Spleen (tissue), 13 donors: Measurements from ENCODE around the gene PTPRN. TPM values are rescaled to one million over a fixed set of nuclear protein-coding genes. Genes with fewer than 3 reads are reported as not detected.

Experiments used
- DNase-seq: peaks from one replicate; pipeline ENCODE4 v3.0.0-alpha.2; 2020
- H3K27ac ChIP-seq, 8 donors: fragments of 200-600 bp; sonication (generic) in 7 of 8; 1 replicate in 4 of 8; 2 replicates in 4 of 8; pipeline versions ENCODE4 v1.5.0 to v1.8.0; 2016 to 2021; ENCODE audit warnings: inconsistent platforms in 4 of 8, mild to moderate bottlenecking in 4 of 8, moderate library complexity in 1 of 8
- H3K27me3 ChIP-seq, 7 donors: fragments of 200-600 bp; sonication (generic) in 6 of 7; replicated peaks in 1 of 7; 1 replicate in 4 of 7; 2 replicates in 3 of 7; pipeline versions ENCODE4 v1.5.0 to v1.8.0; 2016 to 2021; ENCODE audit warnings: inconsistent platforms in 3 of 7, mild to moderate bottlenecking in 1 of 7
- H3K36me3 ChIP-seq, 6 donors: fragments of 200-600 bp; sonication (generic) in 5 of 6; 1 replicate in 4 of 6; 2 replicates in 2 of 6; pipeline versions ENCODE4 v1.5.0 to v1.8.0; 2016 to 2021; ENCODE audit warnings: inconsistent platforms in 2 of 6
- H3K4me1 ChIP-seq, 6 donors: fragments of 200-600 bp; sonication (generic) in 5 of 6; 1 replicate in 3 of 6; 2 replicates in 3 of 6; pipeline versions ENCODE4 v1.5.0 to v1.8.0; 2016 to 2021; ENCODE audit warnings: inconsistent platforms in 3 of 6
- H3K4me3 ChIP-seq, 8 donors: fragments of 200-600 bp; sonication (generic) in 7 of 8; 1 replicate in 4 of 8; 2 replicates in 4 of 8; pipeline versions ENCODE4 v1.5.0 to v1.8.0; 2016 to 2021; ENCODE audit warnings: inconsistent platforms in 4 of 8, mild to moderate bottlenecking in 4 of 8, moderate library complexity in 2 of 8
- H3K9me3 ChIP-seq, 8 donors: fragments of 200-600 bp; sonication (generic) in 7 of 8; 1 replicate in 4 of 8; 2 replicates in 4 of 8; pipeline versions ENCODE4 v1.5.0 to v1.8.0; 2016 to 2021; ENCODE audit warnings: inconsistent platforms in 4 of 8
- POLR2A ChIP-seq, 3 donors: fragments of 450-650 bp; IDR thresholded peaks; one replicate each; pipeline ENCODE4 v1.5.1; 2017; ENCODE audit warnings: antibody characterized with exemption in 3 of 3, mild to moderate bottlenecking in 1 of 3
- POLR2AphosphoS5 ChIP-seq, 3 donors: sonication (generic); formaldehyde crosslinking; IDR thresholded peaks; one replicate each; pipeline ENCODE4 v1.5.1; 2017; ENCODE audit warnings: antibody characterized with exemption in 3 of 3
- WGBS, 5 donors: extraction: QIAGEN DNeasy Blood & Tissue Kit in 3 of 5; methylation state at CpG; one replicate each; pipeline versions ENCODE4 v1.1.5 to v1.1.7; 2013 to 2018; 5-methylcytosine and 5-hydroxymethylcytosine counted together
- intact Hi-C: fragments of 100-400 bp; cut with DNase I; formaldehyde crosslinking; loops from one replicate; pipeline ENCODE4 v1.15.0; 2023; ENCODE audit warnings: low total_unique reads
- long read RNA-seq, 2 donors: transcript quantifications; one replicate each; lab custom pipeline, GENCODE V29; 2026
- polyA plus RNA-seq, 3 donors: library from polyadenylated mRNA; stranded (reverse); fragments of 200-250 nt; gene quantifications; one replicate each; pipeline ENCODE4 v1.2.1, GENCODE V29; 2013
- total RNA-seq, 7 donors: library from RNA; depleted of rRNA in 3 of 7; stranded (reverse); fragments of >200 nt in 3 of 7; fragmentation: NEBNext Ultra II Directional in 4 of 7; extraction: Animal tissue kit (Norgen Biotek cat#: 25700) in 4 of 7; gene quantifications; one replicate each; pipeline versions ENCODE4 v1.1.0 to v1.2.1, GENCODE V29; 2016 to 2021
- TF ChIP-seq, protein P1 (sequence below), 11 experiments: fragments of 200-600 bp in 7 of 11; fragments of 450-650 bp in 4 of 11; sonication (generic) in 4 of 11; IDR thresholded peaks in 8 of 11; conservative IDR thresholded peaks in 3 of 11; 1 replicate in 7 of 11; 2 replicates in 4 of 11; pipeline versions ENCODE4 v1.4.0 to v1.8.0; 2016 to 2021; ENCODE audit warnings: antibody characterized with exemption in 11 of 11, inconsistent platforms in 4 of 11, mild to moderate bottlenecking in 1 of 11
- donor health status: healthy with polysubstance abuse.
- donor health status: DM: no; HTN: no; CAD: no; lungs with moderate emphysema.
- donor health status: DM: no; HTN: no; CAD: no.
- donor health status: Bipolar disorder and iron deficiency.
- donor health status: healthy.
- donor health status: DM: no; HTN: no; CAD: no.
- donor health status: DM: yes; HTN: yes; CAD: no.

Gene PTPRN
- not detected for total RNA-seq
- under 1 TPM in 2 of 3 donors, not detected in 1; 0.06 to 0.12 TPM for polyA plus RNA-seq
- long read RNA-seq, donor 1 = 0 reads
- long read RNA-seq, donor 2, partial matches to known transcripts = 0 of 1 reads
- long read RNA-seq, donor 2, other reads (novel, unspliced or antisense) = 0 of 1 reads

DNA sequence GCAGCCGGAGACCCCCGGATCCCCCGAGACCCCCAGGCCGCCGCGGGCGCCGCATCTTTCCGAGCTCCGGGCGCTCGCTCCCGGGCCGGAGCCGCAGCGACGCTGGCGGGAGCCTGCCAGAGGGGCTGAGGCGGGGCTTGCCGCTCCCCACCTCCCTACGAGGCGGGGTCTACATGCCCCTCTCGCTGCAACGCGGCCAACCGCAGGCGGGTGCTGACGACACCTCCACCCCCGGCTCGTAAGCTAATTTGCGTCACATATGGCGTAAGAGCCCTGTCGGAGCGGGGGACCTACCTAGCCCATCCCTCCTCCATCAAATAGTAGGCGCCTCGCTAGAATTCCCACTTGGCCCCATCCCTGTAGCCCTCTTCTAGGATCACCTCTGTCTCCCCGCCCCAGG is at the start of gene PTPRN:
Gene PTPRN (minus strand): TSS at position 124 of the 400 bp plus-strand sequence. CDS start 69 bp downstream, at position 55.
- peaks cover 0 to 14% (median 2%) of the 10 kb centered on the region in 6 donors for H3K4me1 ChIP-seq
- no peaks in the 10 kb centered on the region for H3K36me3 ChIP-seq
- DNase-seq = no peak
- TF ChIP-seq, protein P1, sequence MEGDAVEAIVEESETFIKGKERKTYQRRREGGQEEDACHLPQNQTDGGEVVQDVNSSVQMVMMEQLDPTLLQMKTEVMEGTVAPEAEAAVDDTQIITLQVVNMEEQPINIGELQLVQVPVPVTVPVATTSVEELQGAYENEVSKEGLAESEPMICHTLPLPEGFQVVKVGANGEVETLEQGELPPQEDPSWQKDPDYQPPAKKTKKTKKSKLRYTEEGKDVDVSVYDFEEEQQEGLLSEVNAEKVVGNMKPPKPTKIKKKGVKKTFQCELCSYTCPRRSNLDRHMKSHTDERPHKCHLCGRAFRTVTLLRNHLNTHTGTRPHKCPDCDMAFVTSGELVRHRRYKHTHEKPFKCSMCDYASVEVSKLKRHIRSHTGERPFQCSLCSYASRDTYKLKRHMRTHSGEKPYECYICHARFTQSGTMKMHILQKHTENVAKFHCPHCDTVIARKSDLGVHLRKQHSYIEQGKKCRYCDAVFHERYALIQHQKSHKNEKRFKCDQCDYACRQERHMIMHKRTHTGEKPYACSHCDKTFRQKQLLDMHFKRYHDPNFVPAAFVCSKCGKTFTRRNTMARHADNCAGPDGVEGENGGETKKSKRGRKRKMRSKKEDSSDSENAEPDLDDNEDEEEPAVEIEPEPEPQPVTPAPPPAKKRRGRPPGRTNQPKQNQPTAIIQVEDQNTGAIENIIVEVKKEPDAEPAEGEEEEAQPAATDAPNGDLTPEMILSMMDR (IDR thresholded peaks at IDR 0.05 in 8 of 11, conservative IDR thresholded peaks at IDR 0.05 in 3 of 11) = no peak
- TF ChIP-seq POLR2AphosphoS5 (IDR thresholded peaks at IDR 0.05) (no peak), POLR2A (IDR thresholded peaks at IDR 0.05) (no peak)
- no peak within 1 kb of the TSS for H3K27ac ChIP-seq
- peak within 1 kb of the TSS in 1 of 8 donors; percentile 12 for H3K4me3 ChIP-seq
- intact Hi-C loops = no loop called here
- peaks cover 6 to 89% (median 34%) of the 10 kb centered on the region in 7 donors for H3K27me3 ChIP-seq
- WGBS, 5 donors = 4 to 19% (median 8%) methylated on average over 12 to 37 of the region's 37 CpGs
- H3K9me3 ChIP-seq = no peaks in the 10 kb centered on the region

DNA sequence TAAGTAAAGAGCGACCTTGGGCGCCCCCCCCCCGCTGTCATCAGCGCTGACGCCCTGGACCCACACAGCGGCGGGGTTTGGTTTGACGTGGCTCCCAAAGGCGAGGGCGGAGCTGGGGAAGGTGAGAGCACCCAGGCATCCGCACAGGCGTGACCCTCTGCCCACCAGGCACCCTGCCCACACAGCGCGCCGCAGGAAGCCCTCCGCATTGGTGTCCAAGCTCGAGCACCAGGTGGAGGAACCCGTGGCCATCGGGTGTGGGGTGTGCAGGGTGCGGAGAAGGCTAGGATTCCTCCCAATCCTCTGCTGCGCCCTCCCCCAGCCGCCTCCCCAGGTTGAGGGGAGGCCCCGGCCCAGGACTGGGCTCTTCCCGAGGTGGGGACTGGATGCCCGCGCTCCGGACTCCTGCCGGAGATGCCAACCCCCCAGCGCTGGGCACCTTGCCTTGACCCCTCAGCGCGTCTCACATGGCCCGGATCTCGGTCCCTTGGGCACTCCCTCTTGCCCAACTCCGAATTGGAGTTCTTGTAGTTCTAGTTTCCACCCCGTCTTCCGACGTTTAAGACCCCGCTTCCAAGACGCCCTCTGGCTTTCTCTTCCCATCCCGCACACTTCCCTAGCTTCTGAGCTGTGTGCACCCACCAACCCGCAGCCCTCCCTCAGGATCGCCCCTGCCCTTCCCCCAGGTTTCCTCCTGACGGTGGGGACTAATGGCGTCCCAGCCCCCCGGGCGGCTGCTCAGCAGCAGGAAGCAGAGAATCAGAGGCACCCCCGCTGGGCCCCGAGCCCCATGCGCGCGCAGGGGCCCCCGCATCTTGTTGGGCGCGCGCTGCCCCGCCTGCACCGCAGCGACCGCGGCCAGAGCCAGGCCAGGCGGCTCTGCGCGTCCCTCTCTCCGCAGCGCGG is 49.2 kb upstream of the PTPRN start:
- H3K4me1 ChIP-seq = peaks cover 0 to 25% (median 10%) of the 10 kb centered on the region in 6 donors
- WGBS, 5 donors = 6 to 11% (median 7%) methylated on average over 45 to 66 of the region's 66 CpGs
- DNase-seq = no peak
- peaks cover 0 to 7% (median 0%) of the 10 kb centered on the region in 6 donors for H3K36me3 ChIP-seq
- TF ChIP-seq POLR2A (IDR thresholded peaks at IDR 0.05) = no peak
- TF ChIP-seq, protein P1 (IDR thresholded peaks at IDR 0.05 in 8 of 11, conservative IDR thresholded peaks at IDR 0.05 in 3 of 11) = no peak
- no peak for TF ChIP-seq POLR2AphosphoS5 (IDR thresholded peaks at IDR 0.05)
- peak overlapping the region in 6 of 8 donors; percentile 7 to 53 (median 13) for H3K4me3 ChIP-seq
- peaks cover 0 to 67% (median 27%) of the 10 kb centered on the region in 7 donors for H3K27me3 ChIP-seq
- H3K27ac ChIP-seq = no peak overlapping the region
- H3K9me3 ChIP-seq = no peaks in the 10 kb centered on the region
- intact Hi-C loops = no loop called here

DNA sequence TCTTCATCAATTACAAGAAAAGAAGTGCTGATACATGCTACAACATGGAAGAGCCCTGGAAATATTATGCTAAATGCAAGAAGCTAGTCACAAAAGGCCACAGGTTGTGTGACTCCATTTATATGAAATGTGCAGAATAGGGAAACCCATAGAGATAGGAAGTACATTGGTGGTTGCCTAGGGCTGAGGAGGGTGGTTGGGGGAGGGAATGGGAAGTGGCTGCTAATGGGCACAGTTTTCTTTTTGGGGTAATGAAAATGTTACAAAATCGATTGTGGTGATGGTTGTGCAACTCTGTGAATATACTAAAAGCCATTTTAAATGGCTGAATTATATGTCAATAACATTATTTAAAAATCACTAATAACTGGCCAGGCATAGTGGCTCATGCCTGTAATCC is 47.6 kb upstream of the PTPRN start:
- peaks cover 0 to 82% (median 27%) of the 10 kb centered on the region in 7 donors for H3K27me3 ChIP-seq
- intact Hi-C loops = no loop called here
- 17 to 37% (median 23%) methylated on average over 1 of the region's 1 CpG for WGBS, 5 donors

More for the DNA sequence above, 47.6 kb upstream of the PTPRN start:
- H3K4me1 ChIP-seq = peaks cover 0 to 25% (median 10%) of the 10 kb centered on the region in 6 donors
- TF ChIP-seq POLR2AphosphoS5 (IDR thresholded peaks at IDR 0.05) = no peak
- no peak for TF ChIP-seq POLR2A (IDR thresholded peaks at IDR 0.05)
- TF ChIP-seq, protein P1 (IDR thresholded peaks at IDR 0.05 in 8 of 11, conservative IDR thresholded peaks at IDR 0.05 in 3 of 11) = no peak
- no peaks in the 10 kb centered on the region for H3K9me3 ChIP-seq
- H3K36me3 ChIP-seq = no peaks in the 10 kb centered on the region
- H3K27ac ChIP-seq = peak overlapping the region in 1 of 8 donors; percentile 38
- no peak for DNase-seq
- no peak overlapping the region for H3K4me3 ChIP-seq
